Measurements from ENCODE around the gene DACH1.
A peak's percentile ranks its signal among the peaks of the same experiment; 100 is the strongest.
"Not testable (repeated sequence)": the region's sequence is repeated elsewhere in the genome, so short reads cannot be mapped to it uniquely, and the experiment has no call there.

The DACH1 gene

DNA sequence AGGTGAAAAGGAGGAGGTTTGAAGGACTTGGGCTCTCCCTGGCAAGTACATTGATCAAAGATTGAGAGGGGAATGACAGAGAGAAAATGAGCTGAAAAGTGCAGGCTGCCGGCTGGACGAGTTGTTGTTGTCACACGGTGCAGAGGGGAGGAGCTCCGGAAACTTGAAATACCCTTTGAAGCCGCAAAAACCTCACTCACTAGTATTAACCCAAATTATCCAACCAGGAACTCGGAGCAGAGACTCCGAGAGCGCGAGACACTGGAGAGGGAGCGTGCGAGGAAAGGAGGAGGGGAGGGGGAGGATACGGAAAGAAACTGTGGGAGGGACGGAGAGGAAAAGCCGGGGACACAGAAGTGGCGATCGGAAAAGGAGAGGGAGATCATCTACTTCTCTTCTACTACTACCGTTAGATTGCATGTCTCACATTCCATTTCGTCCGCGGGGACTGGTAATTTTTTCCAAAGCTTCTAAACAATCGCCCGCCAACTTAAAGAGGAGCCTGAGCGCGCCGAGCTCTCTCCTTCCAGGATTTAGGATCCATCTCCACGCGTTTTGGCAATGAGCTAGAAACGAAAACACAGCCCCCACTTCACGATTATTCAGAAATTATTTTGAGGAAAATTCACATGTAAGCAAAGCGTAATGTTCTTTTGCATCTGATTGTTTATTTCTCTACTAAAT, at the start of gene DACH1:
Gene DACH1, minus strand, starts transcription at position 74 of the 684 bp plus-strand sequence.
- TF ChIP-seq, protein P1, sequence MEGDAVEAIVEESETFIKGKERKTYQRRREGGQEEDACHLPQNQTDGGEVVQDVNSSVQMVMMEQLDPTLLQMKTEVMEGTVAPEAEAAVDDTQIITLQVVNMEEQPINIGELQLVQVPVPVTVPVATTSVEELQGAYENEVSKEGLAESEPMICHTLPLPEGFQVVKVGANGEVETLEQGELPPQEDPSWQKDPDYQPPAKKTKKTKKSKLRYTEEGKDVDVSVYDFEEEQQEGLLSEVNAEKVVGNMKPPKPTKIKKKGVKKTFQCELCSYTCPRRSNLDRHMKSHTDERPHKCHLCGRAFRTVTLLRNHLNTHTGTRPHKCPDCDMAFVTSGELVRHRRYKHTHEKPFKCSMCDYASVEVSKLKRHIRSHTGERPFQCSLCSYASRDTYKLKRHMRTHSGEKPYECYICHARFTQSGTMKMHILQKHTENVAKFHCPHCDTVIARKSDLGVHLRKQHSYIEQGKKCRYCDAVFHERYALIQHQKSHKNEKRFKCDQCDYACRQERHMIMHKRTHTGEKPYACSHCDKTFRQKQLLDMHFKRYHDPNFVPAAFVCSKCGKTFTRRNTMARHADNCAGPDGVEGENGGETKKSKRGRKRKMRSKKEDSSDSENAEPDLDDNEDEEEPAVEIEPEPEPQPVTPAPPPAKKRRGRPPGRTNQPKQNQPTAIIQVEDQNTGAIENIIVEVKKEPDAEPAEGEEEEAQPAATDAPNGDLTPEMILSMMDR (IDR thresholded peaks at IDR 0.05; ENCODE audit: borderline replicate concordance, control extremely low read depth, extremely low read depth, insufficient read depth, missing control alignments): no peak
- DNase-seq (ENCODE audit: low spot score): peak; percentile 53
- in situ Hi-C loops (cut with MboI; ENCODE audit: low sequenced_read_pairs, unreplicated experiment): no loop called here

DNA sequence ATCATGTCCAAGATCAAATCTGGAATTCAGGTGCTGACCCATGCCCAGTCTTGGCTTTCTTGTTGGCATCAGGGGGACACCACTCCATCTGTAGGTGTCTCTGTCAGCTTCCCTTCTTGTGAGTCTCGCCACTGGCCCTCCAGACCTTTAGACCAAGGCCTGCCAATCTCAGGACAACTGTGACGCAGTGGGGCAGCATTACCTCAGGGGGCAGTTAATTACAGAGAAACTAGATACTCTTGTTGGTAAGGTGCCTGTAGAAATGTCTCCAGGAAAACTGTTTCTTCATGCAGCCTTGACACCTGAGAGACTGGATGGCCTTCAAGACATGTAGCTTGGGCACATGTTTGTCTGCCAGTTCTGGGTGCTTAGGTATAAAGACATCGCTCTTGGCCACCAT, 46.7 kb upstream of the DACH1 start:
- TF ChIP-seq, protein P1 (IDR thresholded peaks at IDR 0.05; ENCODE audit: borderline replicate concordance, control extremely low read depth, extremely low read depth, insufficient read depth, missing control alignments): no peak
- in situ Hi-C loops (cut with MboI; ENCODE audit: low sequenced_read_pairs, unreplicated experiment): no loop called here
- DNase-seq (ENCODE audit: low spot score): no peak

DNA sequence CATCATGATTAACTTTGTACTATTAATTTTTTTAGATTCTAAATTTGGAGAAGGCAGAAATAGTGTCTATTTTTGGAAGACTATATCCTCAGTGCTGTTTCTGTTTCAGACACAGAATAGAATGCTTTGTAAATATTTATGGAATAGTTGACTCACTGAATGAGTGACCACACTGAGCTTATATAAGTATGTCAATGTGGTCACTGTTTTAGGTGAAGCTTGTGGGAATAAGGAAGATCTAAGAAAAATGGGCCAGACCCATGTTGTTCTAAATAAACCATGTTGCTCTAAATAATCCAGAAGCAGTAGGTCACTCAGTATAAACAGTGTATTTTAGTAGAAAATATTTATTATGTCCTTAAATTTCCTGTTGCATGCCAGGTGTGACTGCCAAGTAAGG, 45.5 kb upstream of the DACH1 start:
- no peak for DNase-seq (ENCODE audit: low spot score)
- TF ChIP-seq, protein P1 (IDR thresholded peaks at IDR 0.05; ENCODE audit: borderline replicate concordance, control extremely low read depth, extremely low read depth, insufficient read depth, missing control alignments): no peak
- in situ Hi-C loops (cut with MboI; ENCODE audit: low sequenced_read_pairs, unreplicated experiment): no loop called here

DNA sequence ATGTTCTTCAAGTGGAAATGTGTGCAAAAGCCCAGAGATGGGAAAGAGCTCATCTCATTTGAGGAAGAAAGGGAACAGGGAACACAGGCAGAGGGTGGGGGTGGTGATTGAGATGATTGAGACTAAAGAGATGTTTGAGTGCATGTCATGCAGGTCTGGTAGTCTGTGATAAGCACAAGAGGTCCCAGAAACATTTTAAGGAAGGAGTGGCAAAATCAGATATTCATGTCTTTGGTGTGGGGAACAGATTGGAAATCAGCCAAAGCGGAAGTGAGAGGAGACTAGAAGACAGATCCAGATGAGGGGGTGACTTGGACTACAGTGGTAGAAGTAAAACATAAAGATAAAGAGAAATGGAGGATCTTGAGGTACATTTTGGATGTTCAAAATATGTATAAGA, 39.4 kb upstream of the DACH1 start:
- in situ Hi-C loops (cut with MboI; ENCODE audit: low sequenced_read_pairs, unreplicated experiment): no loop called here

DNA sequence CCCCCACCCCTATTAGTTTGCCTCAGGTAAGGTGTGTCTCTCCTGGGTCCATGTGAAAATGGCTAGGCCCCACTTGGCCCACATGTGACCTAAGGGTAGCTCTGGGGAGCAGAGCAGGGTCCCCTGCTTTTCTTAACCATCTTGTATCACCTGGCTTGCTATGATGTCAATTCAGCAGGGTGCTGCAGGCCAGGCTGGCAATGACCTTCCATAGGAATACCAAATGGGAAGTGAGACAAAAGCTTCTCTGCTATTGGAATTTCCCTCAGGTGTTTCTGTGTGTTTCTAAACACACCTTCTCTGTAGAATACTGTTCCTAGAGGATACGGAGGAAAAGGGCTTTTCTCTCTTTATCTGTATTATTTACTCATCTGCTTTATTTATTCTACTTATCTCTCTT, 35.7 kb upstream of the DACH1 start:
- in situ Hi-C loops (cut with MboI; ENCODE audit: low sequenced_read_pairs, unreplicated experiment): no loop called here
- TF ChIP-seq, protein P1 (IDR thresholded peaks at IDR 0.05; ENCODE audit: borderline replicate concordance, control extremely low read depth, extremely low read depth, insufficient read depth, missing control alignments): no peak
- DNase-seq (ENCODE audit: low spot score): no peak

More for the DNA sequence above, 39.4 kb upstream of the DACH1 start:
- no peak for DNase-seq (ENCODE audit: low spot score)
- TF ChIP-seq, protein P1 (IDR thresholded peaks at IDR 0.05; ENCODE audit: borderline replicate concordance, control extremely low read depth, extremely low read depth, insufficient read depth, missing control alignments): no peak

DNA sequence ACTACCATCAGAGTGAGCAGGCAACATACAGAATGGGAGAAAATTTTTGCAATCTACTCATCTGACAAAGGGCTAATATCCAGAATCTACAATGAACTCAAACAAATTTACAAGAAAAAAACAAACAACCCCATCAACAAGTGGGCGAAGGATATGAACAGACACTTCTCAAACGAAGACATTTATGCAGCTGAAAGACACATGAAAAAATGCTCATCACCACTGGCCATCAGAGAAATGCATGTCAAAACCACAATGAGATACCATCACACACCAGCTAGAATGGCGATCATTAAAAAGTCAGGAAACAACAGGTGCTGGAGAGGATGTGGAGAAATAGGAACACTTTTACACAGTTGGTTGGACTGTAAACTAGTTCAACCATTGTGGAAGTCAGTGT, 26.5 kb upstream of the DACH1 start:
- in situ Hi-C loops (cut with MboI; ENCODE audit: low sequenced_read_pairs, unreplicated experiment); DNase-seq (ENCODE audit: low spot score): not testable (repeated sequence)

DNA sequence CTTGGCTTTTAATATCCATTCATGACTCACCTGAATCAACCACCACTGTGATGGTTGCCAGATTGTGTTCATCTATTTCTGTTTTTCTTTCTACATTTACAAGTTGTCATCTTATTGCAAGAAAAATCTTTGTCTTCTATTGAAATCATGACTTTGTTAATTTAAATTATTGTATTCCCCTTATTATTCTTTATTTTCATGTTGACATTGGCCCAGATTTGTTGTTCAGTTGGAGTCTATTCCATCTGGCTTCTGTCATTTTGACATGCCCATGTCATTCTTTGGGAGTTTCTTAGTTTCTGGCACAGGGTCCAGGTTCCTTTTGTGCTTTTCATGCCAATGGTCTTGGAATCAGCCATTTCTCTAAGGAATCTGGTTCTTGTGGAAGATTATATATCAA, 19.9 kb upstream of the DACH1 start:
- no peak for DNase-seq (ENCODE audit: low spot score)
- in situ Hi-C loops (cut with MboI; ENCODE audit: low sequenced_read_pairs, unreplicated experiment): no loop called here

More for the DNA sequence above, 19.9 kb upstream of the DACH1 start:
- TF ChIP-seq, protein P1 (IDR thresholded peaks at IDR 0.05; ENCODE audit: borderline replicate concordance, control extremely low read depth, extremely low read depth, insufficient read depth, missing control alignments): no peak
